ENCODE results near the gene LGR4.

LGR4 gene

DNA sequence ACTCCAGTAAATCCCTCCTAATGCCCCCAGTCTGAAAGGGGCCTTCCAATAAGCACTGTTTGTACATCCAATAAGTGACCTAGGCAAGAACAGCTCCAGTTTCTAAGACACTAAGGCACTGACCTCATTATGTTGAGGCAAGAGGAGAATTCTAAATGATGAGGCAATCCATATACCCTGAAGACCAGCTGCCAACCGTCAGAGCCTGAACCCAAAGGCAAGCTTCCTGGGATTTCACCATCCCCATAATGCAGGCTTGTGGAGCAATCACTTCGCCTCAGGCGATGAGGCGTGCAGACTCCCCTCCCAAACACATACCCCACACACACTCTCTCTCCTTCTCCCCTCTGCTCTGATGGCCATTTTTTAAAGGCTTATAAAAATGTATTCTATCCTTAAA is 49.5 kb downstream of the LGR4 start:
- peak; percentile 60 for DNase-seq

DNA sequence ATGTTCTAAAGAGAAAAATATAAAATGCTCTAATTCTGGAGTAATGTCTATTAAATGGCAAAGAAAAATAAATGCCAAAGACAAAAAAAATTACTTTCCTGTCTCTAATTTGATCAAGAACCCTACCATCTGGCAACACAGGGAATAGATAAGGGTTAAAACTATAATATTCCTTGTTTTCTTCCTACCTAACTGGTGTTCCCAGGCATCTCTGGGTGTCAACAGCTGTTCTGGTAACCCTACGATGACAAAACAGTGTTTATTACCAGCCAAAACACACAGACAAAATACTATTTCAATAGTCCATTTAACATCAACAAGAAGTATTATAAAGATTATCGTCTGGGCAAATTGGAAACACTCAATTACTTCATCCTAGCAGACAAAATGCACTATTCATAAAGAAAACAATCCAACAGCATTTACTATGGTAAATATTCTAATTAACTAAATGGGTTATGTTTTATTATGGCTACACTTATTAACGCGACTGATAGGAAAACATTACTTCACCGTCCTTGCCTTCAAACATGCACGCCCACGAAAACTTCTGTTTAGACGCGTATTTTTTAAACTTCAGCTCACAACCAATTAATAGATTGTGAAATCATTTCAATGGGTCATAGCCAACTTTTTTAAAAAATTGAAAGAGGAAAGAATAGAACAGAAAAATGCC is 50.6 kb downstream of the LGR4 start:
- no peak for DNase-seq

GRCh38 chr11:27420722-27421572 is 51.6 kb downstream of the LGR4 start:
- DNase-seq, result peak; percentile 48

DNA sequence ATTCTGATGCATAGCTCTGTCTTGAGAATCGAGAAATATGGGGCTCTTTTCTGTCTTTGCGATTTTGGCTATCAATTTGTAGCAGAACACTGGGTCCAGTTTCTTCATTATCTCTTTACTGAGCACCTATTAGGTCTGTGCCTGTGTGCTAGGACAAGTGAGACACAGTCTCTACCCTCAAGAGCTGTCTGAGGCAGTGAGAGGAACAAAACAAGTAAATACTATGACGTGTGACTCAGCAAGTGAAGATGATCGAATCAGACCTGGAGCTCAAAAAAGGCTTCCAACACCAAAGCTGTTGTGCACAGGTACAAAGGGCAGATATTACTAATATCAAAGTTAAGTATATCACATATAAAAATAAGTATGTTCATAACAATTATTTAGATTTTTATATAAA is 52.4 kb downstream of the LGR4 start:
- no peak for DNase-seq

DNA sequence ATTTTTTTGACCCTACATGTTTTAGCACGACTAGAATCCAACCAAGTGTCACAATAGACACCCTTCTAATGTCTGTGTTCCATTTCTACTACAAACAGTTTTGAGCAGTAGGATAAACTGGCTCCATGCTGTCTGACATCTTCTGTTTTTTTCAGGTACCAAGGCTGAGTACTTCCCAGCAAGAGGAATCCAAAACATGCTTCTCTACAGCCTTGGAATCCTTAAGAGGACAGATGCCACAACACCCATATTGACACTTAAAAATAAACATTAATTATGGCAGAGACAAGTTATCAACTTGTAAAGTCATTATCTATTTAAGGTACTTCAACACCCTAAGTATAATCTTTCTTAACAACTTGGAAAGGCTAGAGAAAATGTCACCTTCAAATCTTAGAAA is 54.2 kb downstream of the LGR4 start:
- no peak for DNase-seq

GRCh38 chr11:27416568-27417176 is 55.9 kb downstream of the LGR4 start:
- no peak for DNase-seq

DNA sequence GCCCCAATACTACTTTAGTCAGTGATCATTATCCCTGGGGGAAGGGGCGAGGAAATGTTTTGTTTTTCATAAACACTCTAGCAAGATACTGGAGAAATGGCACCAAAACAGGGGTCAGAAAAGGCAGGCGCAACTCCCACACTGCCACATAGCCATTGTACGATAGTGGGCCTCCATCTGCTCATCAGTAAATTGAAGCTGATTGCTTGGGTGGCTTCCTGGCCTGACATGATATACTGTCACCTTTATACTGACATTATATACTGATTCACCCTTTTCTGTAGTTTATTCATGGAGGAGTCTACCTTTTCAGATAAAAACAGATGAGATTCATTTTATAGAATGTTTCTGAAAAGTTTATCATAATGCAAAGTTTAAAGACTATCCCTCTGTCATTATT is 57.9 kb downstream of the LGR4 start:
- DNase-seq, result no peak

DNA sequence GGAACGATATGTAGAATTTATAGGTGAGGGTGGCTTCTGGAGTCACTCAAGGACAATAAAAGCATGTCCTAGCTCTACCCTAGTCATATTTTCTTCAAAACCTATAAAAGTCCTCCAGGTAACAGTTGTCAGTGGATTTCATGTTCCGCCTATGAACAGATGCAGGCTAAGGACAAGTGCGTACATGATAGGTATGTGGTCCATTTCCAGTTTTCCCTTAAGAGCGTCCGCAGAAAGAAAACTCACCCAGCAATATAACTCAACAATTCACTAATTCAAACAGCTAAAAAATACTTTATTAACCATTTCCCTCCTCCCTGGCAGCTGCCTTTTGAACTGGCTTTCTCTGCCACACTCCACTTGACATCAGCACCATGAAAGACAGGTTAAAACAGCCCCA is 59.4 kb downstream of the LGR4 start:
- no peak for DNase-seq

DNA sequence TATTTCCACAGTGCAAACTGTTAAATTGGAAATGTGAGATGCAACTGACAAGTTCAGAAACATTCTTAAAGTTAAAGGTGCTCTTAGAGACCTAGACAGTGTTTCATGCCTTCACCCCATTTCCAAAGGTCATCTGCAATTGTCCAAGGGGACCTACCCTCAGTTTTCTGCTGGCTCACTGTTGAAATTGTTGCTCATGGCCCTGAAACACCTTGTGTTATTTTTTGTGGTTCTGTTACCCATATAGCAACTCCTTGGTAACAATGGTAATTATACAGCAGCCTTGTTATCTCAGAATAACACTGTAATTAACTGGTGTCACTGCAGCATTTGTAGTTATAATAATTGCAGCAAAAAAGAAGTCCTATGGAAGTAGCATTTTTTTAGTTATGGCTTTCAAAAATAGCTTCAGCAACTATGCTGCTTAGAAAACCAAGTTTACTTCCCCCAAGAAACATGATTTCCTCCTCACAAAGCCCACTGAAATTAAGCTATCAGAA is 60.3 kb downstream of the LGR4 start:
- no peak for DNase-seq

- DNase-seq, result no peak
These were observed 61.3 kb downstream of the LGR4 start for GRCh38 chr11:27411328-27411727.

- DNase-seq, result peak; percentile 41
These were observed 62.3 kb downstream of the LGR4 start for GRCh38 chr11:27410272-27410671.

- DNase-seq, result no peak
These were observed 62.8 kb downstream of the LGR4 start for GRCh38 chr11:27409742-27410141.

DNA sequence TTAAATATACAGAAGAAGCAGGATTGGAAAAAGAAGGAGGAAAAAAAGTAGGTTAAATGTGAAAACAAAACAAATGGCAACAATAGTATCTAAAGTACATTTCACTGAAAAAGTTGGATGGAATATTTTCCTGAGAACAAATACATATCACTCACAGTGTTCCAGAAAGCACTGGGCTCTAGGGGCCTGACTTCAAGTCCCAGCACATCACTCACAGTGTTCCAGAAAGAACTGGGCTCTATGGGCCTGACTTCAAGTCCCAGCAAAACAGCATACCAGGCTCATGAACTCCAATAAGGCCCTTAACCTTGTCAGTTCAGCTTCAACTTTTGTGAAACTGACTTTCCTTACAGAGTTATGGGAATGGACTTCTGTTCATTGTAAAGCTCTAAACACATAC is 63.5 kb downstream of the LGR4 start:
- no peak for DNase-seq

DNA sequence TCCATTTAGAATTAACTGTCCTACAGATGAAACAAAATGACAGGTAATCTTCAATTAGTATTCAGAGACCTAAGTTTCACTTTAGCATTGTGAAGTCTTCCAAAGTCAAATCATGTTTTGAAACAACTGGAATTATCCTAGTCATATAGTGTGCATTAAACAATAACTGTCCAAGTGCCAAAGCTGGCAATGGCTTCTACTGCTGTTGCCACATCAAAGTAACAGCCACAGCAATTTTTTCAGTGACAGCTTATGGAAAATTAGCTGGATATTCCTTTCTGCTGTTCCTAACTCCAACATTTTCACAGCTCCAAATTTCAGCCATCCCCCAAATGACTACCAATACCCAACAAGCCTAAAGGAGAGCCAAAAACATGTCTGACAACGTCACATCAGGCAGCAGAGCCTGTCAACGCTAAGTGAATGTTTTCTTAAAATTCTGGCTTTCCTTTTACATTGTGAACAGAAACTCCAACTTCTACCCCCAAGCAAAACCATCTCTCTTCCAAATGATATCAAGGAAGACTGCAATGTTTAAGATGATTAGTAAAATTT is 64.3 kb downstream of the LGR4 start:
- DNase-seq, result no peak

DNA sequence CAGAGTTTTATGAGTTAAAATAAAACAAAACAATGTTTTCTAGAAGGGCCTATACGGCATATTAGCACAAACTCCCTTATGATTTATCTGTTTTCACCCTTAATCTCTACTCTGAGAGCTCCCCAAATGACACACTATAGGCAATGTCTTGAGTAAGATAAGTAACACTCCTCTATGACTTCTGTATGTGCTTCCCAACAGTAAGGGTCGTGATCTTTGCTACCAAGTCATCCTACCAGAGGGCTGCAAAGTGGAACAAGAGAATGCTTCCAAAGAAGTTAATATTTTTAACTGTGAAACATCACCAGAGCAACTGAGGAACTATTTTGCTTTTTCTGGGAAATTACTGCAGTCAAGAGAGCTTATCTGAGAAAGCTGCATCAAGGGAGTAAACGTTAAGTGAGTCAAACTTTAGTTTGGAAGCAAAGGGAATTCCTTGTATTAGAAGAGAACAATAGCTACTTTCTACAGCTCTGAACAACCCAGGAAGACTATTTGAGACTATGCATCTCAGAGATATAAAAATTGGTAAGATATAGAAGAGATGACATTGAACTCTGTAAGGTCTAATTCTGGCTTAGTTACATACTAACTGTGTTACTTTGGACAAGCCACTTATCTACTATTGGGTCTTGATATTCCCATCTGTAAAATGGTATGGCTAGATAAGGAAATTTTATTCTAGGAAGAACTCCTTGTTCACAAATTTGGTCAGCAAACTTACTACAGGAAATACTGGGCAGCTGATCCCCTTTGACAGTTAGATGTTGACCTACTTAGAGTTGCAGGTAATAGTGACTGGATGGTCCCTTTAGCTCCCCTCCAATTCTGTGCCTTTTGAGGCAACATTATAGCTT is 65.9 kb downstream of the LGR4 start:
- no peak for DNase-seq

GRCh38 chr11:27405134-27405533 is 67.5 kb downstream of the LGR4 start:
- DNase-seq, result no peak

DNA sequence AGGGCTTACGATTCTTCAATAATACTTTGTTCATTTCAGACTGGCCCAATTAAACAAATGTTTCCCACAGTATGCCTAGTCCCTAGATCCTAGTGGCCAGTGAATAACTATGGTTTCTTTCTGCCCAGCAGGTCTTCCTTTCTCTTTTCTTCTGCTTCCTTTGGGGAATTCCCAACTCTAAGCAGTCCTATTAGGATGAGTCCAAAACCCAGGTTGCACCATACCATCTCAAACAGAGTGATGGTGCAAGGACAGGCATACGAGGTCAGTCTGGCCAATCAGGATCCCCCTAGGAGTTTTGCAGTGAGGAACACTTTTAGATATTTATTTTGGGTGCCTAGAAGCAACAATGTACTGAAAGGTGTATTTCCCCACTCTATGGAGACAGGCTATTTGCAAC is 68.2 kb downstream of the LGR4 start:
- no peak for DNase-seq

GRCh38 chr11:27403195-27403594 is 69.4 kb downstream of the LGR4 start:
- no peak for DNase-seq

- no peak for DNase-seq
These were observed 70.1 kb downstream of the LGR4 start for GRCh38 chr11:27402450-27402849.

DNA sequence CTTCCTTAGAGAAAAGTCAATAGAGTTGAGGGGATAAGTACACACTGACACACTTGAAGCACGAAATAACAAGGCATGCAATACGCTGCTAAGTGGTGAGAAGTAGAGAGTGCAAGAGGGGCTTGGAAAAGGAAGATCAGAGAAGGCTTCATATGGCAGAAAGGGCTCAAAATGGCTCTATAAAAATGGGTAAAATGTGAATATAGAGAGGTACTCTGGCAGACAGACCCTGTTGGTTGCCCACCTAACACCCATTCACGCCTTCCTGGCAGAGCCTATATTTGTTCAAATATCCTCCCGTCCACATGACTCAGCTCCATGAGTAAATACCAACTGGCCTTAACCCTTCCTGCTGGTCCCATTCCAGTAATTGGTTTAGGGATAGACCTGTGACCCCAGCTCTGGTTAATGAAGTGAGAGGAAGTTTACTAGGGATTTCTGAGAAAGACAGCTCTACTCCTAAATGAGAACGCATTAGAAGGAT is 70.7 kb downstream of the LGR4 start:
- no peak for DNase-seq

DNA sequence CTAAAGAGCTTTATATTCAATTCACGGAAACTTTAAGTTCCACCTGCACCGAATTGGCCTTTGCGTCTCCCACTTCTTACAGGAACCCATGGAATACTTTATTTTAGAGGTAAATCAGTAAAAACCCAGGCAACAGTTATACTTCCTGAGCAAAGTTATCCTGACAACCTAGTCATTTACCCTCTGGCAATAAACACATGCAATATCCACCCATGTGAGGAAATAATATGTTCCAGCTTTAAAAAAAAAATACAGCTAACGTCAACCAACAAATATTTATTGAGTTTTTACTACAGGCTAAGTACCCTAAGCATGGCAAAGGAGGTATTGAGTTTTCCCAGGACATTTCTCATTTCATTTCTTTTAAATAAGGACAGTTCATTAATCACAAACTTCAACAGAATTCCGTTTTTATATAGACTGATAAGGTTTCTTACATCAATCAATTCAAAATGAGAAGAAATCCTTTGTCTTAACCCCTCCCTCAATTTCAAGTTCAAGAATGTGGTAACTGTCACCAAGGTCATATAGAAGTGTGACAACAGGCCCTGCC is 71.2 kb downstream of the LGR4 start:
- no peak for DNase-seq

DNA sequence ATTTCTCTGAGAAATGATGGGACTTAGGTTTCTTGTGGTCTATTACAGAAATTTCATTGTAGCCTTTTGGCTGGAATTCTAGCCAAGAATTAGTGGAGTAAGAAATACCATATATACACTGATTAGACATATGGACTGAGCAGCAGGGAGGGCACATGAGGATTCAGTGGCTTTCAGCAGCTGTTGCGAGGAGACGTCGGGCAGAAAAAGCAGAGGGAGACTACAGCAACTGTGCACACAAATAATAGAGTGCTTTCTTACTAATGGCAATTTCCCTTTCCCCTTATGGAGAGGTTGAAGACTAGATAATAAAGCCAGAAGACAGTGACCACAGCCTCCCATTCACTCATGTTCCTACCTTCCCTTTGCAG is 74.2 kb downstream of the LGR4 start:
- DNase-seq, result no peak
